Effector CD4-positive, alpha-beta T cell (primary cell): Measurements from ENCODE around the gene SLC8A1.

Experiments
- DNase-seq: peaks from one replicate; pipeline ENCODE4 v3.0.0-alpha.2; 2020

Gene SLC8A1

GRCh38 chr2:40299781-40300180 lies 152.1 kb downstream of the SLC8A1 start:
- DNase-seq = no peak

GRCh38 chr2:40299173-40299572 lies 152.7 kb downstream of the SLC8A1 start:
- no peak for DNase-seq

GRCh38 chr2:40298026-40298425 lies 153.9 kb downstream of the SLC8A1 start:
- DNase-seq = no peak

- no peak for DNase-seq
Observed at GRCh38 chr2:40292291-40292690, 159.6 kb downstream of the SLC8A1 start.

- DNase-seq = no peak
Observed at GRCh38 chr2:40289771-40290404, 162.0 kb downstream of the SLC8A1 start.

GRCh38 chr2:40287773-40288172 lies 164.1 kb downstream of the SLC8A1 start:
- DNase-seq = no peak

- no peak for DNase-seq
Observed at GRCh38 chr2:40287195-40287594, 164.7 kb downstream of the SLC8A1 start.

GRCh38 chr2:40286721-40287120 lies 165.2 kb downstream of the SLC8A1 start:
- DNase-seq = no peak

GRCh38 chr2:40285391-40285790 lies 166.5 kb downstream of the SLC8A1 start:
- DNase-seq = no peak

- no peak for DNase-seq
Observed at GRCh38 chr2:40284797-40285196, 167.1 kb downstream of the SLC8A1 start.

- no peak for DNase-seq
Observed at GRCh38 chr2:40283111-40283909, 168.6 kb downstream of the SLC8A1 start.

GRCh38 chr2:40282428-40282827 lies 169.5 kb downstream of the SLC8A1 start:
- DNase-seq = no peak

- no peak for DNase-seq
Observed at GRCh38 chr2:40281021-40281940, 170.6 kb downstream of the SLC8A1 start.

- no peak for DNase-seq
Observed at GRCh38 chr2:40279482-40279881, 172.4 kb downstream of the SLC8A1 start.

- no peak for DNase-seq
Observed at GRCh38 chr2:40279001-40279400, 172.9 kb downstream of the SLC8A1 start.

- no peak for DNase-seq
Observed at GRCh38 chr2:40276076-40276475, 175.8 kb downstream of the SLC8A1 start.

GRCh38 chr2:40274270-40274669 lies 177.6 kb downstream of the SLC8A1 start:
- no peak for DNase-seq

GRCh38 chr2:40273734-40274182 lies 178.1 kb downstream of the SLC8A1 start:
- no peak for DNase-seq

- DNase-seq = no peak
Observed at GRCh38 chr2:40271094-40271493, 180.8 kb downstream of the SLC8A1 start.

- DNase-seq = no peak
Observed at GRCh38 chr2:40270372-40270771, 181.5 kb downstream of the SLC8A1 start.

GRCh38 chr2:40268566-40268965 lies 183.3 kb downstream of the SLC8A1 start:
- no peak for DNase-seq

GRCh38 chr2:40266201-40266600 lies 185.7 kb downstream of the SLC8A1 start:
- no peak for DNase-seq

- DNase-seq = no peak
Observed at GRCh38 chr2:40265602-40266001, 186.3 kb downstream of the SLC8A1 start.
